Measurements from ENCODE around the gene TOGARAM2.
A peak's percentile ranks its signal among the peaks of the same experiment; 100 is the strongest.

TOGARAM2 gene

DNA sequence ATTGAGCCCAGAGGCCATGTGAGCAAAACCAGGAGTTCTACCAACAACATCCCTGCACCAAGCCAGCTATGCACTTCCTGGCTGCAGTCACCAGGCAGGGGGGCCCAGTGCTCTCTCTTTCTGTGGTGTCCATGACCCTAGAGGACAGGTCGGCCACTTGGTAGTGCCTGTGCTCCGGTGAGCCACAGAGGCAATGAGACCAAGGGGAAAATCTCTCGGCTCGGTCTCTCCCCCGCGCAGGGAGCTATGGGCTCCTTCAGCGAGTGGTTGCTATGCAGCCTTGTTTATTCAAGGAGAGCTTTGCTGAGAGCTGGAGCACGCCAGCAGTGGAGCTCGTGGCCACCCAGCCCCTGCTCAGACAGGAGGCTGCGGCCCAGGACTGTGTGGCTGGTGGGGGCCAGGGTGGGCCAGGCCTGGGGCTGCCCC, at the start of gene TOGARAM2:
TSS of gene TOGARAM2 (plus strand) at position 283 of the 426 bp plus-strand sequence. CDS start 13,537 bp downstream, outside the sequence.
- DNase-seq (ENCODE audit: extremely low spot score, insufficient read length, low read depth) (no peak), FAIRE-seq (no peak)

DNA sequence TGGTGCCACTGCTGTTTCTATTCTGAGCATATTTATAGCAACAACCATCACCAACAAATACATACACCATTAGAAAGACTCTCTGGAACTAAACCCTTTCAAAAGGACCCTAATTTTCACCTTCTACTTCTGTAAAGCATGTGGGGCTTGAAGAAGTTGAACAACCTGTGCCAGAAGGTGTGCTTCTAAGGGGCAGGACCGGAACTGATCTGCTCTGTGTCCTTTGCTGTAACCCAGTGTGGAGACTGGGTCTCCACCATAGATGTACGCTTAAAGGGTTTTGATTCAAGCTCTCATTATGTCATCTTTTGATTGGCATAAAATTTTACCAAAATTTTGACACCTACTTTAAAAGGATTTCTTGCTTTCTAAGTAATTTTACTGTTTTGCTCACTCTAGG, 46.3 kb upstream of the TOGARAM2 start:
- FAIRE-seq = no peak
- DNase-seq (ENCODE audit: extremely low spot score, insufficient read length, low read depth) = no peak

DNA sequence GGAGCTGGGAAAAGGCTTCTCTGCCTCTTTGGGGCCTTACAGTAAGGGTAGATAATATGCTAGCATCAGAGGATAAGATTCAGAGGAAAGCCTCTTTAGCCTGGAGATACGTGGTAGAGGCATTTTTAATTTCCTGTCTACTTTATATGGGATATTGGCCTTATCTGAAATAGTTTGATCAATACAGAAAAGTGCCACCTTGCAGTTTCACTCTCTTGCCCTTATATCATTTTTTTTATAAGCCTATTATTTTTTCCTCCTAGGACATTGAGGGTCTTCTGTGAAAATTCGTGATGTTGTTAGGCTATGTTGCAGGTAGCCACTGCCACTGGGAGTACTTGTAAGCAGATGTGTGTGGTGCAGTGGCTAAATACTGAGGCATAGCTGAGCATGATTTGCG, 40.1 kb upstream of the TOGARAM2 start:
- FAIRE-seq (no peak), DNase-seq (ENCODE audit: extremely low spot score, insufficient read length, low read depth) (no peak)

DNA sequence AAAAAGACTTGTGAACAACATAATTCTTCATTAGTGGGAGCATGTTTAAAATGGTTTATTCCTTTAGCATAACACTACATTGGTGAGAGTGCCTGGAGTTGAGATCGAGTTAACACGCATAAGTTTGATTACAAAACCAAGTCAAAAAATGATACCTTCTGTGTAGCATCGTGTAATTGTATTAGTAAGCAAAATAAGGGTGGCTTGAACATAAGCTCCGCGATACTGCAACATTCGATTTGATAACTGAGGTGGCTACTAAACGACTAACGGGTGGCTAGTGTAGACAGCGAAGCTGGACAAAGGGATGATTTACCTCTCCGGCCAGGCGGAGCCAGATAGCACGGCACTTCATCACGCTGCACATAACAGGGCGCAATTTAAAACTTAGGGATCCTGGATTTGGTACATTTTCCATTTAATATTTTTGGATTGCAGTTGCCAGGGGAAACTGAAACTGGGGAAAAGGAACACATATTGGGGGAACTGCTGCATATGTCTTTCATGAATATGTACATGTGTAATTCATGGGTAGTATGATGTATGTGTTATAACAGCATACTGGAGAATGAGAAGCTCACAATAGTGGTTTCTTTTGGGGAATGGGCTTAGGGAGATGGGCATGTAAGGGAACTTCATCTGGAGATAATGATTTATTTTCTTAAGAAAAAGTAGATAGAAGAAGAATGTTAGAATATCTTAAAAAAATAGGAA, 36.4 kb upstream of the TOGARAM2 start:
- FAIRE-seq (no peak), DNase-seq (ENCODE audit: extremely low spot score, insufficient read length, low read depth) (no peak)

DNA sequence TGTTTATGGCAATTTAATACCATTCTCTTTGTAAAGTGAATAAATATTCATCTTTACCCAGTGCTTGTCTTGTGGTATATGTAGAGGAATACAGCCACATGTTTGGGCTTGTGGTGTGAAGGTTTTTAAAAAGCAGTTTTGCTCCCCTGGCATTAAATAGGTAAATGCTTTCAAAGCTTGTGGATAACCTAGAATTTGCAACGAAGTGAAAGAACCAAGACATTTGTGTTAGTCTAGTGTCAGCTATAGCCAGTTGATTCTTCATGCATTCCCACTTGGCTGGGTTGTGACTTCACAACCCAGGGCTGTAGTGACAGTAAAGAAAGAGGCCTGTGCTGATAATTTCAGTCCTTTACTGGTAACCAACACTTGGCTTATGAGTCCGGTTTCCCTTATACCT, 32.9 kb upstream of the TOGARAM2 start:
- DNase-seq (ENCODE audit: extremely low spot score, insufficient read length, low read depth) (no peak), FAIRE-seq (no peak)

DNA sequence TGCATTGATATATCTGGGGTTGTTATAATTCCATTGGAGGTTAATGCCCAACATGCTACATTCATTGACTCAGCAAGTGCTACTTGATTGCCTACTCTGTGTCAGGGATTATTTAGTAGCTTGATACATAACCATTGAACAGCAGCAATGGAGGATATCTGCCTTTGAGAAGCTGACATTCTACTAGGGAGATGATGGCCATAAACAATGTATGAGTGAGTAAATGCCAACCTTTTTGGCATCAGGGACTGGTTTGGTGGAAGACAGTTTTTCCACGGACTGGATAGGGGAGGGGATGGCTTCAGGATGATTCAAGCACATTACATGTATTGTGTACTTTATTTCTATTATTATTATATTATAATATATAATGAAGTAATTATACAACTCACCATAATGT, 31.9 kb upstream of the TOGARAM2 start:
- DNase-seq (ENCODE audit: extremely low spot score, insufficient read length, low read depth) (no peak), FAIRE-seq (no peak)

DNA sequence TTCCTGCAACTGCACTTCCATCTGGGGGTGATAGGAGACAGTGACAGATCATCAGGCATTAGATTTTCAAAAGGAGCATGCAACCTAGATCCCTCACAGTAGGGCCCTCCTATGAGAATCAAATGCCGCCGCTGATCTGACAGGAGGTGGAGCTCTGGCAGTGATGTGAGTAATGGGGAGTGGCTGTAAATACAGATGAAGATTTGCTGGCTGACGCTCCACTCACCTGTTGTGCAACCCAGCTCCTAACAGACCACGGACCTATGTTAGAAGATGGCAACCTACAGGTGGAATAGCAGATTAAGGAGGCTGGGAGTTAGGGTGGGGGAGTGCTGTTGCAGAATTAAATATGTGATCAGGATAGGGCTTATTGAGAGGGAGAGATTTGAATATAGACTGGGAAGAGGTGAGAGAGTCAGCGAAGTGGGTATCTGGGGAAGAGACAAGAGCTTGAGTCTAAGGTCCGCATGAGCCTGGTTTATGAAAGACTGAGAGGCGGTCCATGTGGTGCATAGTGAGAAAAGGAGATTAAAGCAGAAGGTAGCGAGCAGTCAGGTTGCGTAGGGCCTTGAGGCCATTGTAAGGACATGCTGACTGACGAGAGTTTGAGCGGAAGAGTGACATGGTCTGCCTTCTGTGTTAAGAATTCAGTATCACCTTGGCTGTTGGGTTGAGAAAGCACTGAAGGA, 31.3 kb upstream of the TOGARAM2 start:
- FAIRE-seq = no peak
- no peak for DNase-seq (ENCODE audit: extremely low spot score, insufficient read length, low read depth)

DNA sequence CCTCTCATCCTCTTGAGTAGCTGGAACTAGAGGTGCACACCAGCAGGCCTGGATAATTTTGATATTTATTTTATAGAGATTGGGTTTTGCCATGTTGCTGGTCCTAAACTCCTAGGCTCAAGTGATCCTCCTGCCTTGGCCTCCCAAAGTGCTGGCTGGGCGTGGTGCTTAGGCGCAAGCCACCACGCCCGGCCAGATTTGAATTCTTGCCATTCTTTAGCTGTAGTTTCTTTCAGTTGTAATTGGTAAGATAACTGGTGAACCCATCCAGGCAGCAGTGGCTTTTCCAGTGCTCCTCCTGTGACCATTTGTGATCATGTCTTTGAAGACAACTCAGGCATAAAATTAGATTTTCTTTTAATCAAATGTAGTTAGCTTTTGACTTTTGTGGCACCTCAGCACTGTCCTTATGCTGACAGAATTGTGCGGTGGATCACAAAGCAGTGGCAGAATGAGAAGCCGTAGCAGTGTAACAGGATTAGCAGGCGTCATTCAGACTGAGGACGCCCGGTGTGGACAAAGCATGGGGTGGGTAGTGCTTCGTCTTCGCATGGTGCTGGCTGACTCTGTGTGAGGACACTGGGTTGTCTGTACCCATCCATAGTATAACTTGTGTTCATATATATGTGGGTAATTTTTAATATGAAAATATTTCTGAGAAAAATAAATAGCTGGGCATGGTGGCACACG, 30.0 kb upstream of the TOGARAM2 start:
- DNase-seq (ENCODE audit: extremely low spot score, insufficient read length, low read depth) (no peak), FAIRE-seq (no peak)

DNA sequence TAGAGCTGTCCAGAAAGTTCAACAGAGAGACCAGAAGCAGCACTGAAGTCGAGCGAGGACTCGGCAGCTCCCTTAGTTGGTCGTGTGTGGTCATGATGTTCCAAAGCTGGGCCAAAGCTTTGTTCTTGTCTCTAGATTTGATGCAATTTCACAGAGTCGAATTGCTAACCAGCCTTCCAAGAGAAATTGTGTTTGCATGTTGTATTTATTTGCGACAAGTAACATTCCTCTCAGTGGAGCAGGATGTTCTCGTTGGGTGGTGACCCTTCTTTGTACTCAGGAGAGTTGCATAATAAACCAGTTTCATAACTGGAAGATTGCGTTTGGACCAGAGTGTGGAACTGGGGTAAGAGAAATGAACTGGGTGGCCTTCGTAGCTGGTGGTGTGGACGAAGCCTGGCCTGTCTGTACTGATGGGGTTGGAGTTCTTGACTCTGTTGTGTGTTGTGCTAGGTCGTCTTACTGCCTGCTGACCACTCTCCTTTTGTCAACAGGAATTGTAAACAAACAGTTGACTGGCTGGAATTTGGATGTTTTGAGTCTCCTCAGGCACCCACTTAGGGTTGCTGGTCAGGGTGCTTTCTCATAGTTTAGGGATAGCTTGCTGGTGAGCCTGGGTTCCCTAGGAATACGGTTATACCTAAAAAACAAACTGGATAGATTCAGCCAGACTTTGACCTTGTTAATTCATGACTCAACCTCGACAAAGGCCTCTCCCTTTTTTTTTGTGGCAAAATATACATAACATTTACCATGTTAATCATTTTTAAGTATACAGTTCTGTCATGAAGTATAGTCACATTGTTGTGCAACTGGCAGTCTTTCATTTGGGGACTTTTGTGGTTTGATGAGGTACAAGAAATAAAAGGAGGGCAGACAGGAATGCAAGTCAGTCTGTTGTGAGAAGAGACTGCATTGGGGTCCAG, 28.9 kb upstream of the TOGARAM2 start:
- DNase-seq (ENCODE audit: extremely low spot score, insufficient read length, low read depth) (no peak), FAIRE-seq (no peak)

DNA sequence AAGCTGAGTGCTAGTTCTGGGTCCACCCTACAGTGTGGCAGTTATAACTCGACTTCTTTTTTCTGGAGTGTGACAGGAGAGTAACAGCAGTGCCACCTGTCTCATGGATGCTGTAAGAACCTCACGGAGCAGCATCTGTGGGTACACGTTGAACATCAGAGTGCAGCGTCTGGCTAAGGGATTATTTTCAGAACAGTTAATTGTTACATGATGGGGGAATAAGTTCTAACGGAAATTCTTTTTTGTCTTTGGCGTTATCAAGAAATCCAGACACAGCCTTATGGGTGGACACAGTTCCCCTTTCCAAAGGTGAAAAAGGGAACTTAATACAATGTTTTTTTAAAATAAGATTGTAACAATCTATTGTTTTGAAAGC, 28.3 kb upstream of the TOGARAM2 start:
- DNase-seq (ENCODE audit: extremely low spot score, insufficient read length, low read depth) = no peak
- no peak for FAIRE-seq

DNA sequence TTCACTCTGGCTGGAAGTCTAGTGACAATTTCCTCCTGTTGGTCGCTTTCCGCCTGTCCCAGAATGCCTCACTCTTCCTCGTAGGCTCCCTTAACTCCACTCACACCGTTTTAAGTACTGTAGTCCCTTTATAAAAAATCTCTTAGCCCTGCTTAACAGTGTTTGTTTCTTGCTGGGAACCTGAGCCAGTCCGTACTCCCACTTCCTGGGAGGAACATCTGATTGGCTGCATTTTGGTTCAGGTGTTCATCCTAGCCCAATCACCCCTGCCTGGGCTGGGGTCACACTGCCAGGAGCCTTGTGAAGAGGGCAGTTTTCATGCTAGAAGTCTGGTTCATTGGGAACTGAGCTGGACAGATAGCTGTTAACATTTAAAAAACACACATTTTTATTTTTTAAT, 25.6 kb upstream of the TOGARAM2 start:
- no peak for DNase-seq (ENCODE audit: extremely low spot score, insufficient read length, low read depth)
- no peak for FAIRE-seq

DNA sequence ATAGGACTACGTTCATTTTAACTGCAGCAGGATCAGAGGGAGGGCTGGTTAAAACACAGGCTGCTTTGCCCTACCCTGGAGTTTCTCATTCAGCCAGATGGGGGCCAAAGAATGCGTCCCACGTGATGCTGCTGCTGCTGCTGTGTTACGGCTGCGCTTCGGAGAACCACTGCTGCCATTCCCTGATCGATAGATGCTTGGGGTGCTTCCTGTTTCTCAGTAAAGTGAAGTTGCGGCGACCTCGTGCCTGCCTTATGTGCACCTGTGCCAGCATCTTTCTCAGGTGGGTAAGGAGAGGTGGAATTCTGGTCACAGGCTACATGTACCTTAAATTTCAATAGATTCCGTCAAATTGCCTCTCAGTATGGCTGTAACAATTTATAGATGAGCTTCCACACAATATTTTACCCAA, 24.7 kb upstream of the TOGARAM2 start:
- no peak for DNase-seq (ENCODE audit: extremely low spot score, insufficient read length, low read depth)
- FAIRE-seq = no peak

DNA sequence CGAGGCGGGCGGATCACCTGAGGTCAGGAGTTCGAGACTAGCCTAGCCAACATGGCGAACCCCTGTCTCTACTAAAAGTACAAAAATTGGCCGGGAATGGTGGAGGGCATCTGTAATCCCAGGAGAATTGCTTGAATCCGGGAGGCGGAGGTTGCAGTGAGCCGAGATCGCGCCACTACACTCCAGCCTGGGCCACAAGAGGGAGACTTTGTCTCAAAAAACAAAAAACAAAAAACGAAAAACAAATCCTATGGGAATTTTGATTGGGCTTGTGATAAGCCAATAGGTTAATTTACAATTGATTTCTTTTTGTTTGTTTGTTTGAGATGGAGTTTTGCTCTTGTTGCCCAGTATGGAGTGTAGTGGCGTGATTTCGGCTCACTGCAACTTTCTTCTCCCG, 24.2 kb upstream of the TOGARAM2 start:
- no peak for FAIRE-seq
- DNase-seq (ENCODE audit: extremely low spot score, insufficient read length, low read depth) = no peak

DNA sequence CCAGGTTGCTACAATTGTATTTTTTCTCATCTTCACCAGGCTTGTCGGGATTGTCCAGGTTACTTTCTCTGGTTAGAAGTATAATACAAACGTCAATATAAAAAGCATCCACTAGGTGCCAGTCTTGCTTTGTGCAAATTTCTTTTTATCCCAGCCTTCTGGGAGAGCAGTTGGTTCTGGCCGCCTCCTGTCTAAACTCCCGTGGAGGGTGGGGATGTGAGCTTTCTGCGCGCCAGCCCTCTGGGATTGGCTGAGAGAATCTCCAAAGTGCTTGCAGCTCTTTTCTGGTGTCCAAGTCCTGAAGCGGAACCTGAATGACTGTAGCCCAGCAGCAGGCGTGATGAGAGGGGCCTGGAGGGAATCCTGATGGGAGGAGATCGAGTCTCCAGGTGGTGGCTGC, 22.4 kb upstream of the TOGARAM2 start:
- FAIRE-seq = peak; percentile 84

DNA sequence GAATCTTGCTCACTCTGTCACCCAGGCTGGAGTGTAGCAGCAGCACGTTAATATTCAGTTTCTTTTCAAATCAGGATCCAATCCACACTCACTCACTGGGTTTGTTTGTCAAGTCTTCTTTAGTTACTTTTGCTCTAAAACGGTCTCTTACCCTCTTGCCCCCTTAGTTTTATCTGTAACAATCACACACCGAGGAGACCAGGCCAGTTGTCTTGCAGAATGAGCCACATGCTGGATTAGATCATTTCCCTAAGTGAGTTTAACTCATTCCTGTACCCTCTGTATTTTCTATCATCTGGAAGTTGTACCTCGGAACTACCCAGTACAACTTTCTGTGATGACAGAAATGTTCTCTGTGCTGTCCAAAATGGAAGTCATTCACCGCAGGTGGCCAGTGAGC, 20.7 kb upstream of the TOGARAM2 start:
- no peak for FAIRE-seq
- no peak for DNase-seq (ENCODE audit: extremely low spot score, insufficient read length, low read depth)

More for the DNA sequence above, 22.4 kb upstream of the TOGARAM2 start:
- peak; percentile 54 for DNase-seq (ENCODE audit: extremely low spot score, insufficient read length, low read depth)

DNA sequence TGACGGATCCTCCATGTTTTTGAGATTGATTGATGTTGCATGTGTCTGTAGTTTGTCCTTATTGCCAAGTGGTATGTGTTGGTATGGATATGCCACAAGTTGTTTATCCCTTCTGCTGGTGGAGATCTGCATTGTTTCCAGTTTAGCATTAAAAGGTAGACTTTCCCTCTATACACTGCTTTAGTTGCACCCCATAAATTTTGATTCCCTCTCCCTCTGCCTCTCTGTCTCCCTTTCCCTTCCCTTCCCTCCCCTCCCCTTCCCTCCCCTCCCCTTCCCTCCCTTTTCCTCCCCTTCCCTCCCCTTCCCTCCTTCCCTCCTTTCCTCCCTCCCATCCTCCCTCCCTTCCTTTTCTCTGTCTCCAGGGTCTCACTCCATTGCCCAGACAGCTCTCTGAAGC, 18.6 kb upstream of the TOGARAM2 start:
- no peak for DNase-seq (ENCODE audit: extremely low spot score, insufficient read length, low read depth)
- FAIRE-seq = no peak

DNA sequence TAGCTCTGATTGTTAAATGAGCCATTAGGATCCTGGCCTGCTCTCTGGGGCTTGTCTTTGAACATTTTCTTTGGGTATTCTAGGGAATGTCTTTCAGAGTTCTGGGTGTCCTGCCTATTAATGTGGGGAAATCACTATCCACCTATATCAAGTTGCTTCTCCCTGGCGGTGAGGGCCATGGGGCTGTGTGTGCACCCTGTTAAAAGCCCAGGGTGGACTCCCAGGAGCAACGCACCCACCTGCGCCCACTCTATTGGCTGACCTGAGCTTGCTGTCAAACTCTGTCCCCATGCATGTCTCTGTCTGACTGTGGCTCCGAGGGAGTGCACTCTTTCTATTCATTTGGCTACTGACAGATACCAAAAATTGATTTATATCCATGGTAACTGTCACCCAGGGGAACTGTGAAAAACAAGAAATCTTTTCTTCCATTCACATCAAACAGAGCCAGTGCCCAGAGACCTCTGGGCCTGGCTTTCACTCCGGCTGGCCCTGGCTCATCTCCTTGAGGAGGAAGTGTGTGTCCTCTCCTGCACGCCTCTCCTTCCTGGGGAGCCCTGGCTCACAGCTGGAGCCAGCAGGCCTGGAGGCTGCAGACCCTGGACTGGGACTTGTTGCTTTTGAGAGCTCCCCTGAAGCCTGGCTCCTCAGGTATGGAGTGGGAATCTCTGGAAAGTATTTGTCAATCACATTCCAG, 10.5 kb upstream of the TOGARAM2 start:
- no peak for FAIRE-seq
- DNase-seq (ENCODE audit: extremely low spot score, insufficient read length, low read depth) = no peak

DNA sequence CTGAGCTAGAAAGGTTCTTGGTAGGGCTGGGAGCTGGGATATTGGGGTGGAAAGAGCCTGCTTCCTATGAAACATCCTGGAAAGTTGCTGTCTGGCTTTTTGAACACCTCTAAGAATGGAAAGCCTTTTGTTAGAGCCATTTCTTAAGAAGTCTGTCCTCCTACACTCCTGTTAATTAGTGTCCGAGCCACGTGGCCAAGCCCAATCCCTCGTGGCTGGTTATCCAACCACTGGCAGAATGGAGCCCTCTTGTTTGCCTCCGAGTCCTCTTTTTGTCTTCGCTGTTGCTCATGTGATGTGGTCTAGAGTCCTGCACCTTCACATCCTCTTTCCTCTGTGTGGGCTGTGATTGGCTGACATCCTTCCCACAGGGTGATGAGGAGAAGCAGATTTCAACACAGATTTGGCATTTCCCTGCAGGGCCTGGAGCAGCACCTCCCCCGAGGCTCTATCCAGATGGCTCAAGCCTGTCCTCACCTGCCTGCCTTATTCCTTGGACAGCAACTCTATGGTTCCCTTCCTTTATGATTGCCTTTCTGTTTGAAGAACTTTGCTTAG, 8.2 kb upstream of the TOGARAM2 start:
- FAIRE-seq (peak; percentile 9), DNase-seq (ENCODE audit: extremely low spot score, insufficient read length, low read depth) (no peak)

DNA sequence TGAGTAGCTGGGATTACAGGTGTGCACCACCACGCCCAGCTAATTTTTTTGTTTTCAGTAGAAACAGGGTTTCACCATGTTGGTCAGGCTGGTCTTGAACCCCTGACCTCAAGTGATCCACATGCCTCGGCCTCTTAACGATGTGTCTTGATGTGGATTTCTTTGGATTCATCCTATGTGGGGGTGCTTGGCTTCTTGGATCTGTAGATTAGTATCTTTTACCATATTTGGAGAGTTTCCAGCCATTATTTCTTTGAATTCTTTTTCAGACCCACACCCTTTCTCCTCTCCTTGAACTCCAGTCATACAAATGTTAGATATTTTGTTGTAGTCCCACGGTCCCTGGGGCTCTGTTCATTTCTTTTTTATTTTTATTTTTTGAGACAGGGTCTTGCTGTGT, 6.8 kb upstream of the TOGARAM2 start:
- FAIRE-seq (no peak), DNase-seq (ENCODE audit: extremely low spot score, insufficient read length, low read depth) (no peak)

All from GM18507 (cell line).